Suppressor macrophage treated with lipopolysaccharide for 1 hour (primary cell): ENCODE data around the gene CROCC2.

Experiments used
- DNase-seq, 3 donors: peaks; one replicate each; pipeline ENCODE4 v3.0.0-alpha.2; 2020 to 2022

CROCC2 gene

DNA sequence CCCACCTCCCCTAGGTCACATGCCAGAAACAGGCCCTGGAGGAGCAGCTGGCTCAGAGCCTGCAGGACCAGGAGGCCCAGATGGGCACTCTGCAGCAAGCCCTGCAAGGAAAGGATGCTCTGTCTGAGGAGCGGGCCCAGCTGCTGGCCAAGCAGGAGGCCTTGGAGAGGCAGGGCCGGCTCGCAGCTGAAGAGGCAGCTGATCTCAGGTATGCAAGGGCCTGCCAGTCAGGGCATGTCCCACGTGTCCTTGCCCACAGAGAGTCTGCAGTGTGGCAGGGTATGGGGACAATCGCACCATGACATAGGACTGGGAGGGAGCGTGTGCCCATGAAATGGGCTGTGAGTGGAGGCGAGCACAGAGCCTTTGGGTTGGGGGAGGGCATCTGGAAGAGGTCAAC is 39.9 kb downstream of the CROCC2 start:
- DNase-seq = no peak

DNA sequence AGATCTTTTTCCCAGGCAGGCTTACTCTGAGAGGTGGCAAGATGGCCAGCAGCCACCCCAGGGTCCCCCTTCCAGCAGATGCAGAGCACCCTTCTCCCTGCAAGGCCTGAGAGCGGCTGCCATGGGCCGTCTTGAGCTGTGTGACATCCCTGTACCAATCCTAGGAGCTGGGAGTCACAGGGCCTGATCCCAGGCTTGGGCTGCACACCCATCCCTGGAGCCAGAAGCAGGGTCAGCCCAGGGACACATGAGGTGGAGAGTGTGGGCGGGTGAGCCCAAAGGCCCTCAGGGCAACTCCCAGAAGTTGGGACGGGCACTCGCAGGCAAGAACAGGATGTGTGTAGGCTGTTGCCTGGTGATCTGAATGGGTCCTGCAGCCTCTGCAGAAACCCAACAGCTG is 40.5 kb downstream of the CROCC2 start:
- DNase-seq = peak; percentile 78 to 86 (median 79)

DNA sequence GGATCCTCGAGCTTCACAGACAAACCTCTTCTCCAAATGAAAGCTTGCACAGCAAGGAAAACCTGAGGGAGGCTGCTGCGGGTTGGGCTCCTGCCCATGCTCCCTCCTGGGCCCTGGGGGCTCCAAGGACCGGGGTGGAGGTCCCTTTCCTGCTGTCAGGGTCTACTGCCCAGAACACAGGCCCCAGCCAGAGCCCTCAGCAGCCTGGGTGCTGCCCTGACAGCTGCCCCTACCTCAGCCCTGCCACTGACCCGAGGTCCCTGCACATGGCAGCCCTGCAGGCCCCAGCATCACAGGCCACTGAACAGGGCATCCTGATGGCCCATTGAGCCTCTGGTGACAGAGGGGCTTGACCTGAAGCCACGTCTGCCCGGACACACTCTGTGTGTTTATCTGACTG is 41.0 kb downstream of the CROCC2 start:
- no peak for DNase-seq

DNA sequence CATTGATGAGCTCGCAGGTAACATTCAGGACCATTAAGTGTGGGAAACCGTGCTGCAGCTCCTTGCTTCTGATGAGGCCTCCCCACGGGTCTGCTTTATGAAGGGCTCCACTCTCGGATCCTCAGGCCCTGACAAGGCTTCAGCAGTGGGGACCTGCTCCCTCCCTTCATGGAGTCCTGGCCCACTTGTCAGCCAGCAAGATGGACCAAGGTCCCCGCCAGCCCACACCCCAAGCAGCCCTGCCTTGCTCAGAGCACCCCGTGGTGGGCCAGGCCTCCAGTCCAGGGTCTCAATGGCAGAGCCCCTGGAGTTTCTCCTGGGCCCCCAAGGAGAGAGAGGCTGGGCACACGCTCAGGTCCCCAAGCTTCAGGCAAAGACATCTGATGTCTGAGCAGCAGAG is 41.5 kb downstream of the CROCC2 start:
- no peak for DNase-seq

DNA sequence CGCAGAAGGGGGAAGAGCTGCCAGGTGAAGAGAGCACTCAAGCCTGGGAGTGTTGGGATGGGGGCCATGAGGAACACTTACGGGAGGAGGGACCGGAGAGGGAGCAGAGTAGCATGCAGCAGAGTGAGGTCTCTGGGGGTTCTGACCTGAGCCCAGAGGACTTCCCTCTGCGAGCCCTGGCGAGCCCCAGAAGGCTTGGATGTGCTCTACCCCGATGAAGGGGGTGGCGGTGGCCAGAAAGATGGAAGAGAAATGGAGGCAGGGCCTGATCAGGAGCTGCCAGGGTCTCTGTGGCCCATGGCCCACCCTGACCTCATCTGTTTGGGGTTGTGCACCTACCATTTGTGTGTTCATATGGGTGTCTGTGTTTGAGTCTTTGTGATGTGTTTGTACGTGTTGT is 42.0 kb downstream of the CROCC2 start:
- no peak for DNase-seq

DNA sequence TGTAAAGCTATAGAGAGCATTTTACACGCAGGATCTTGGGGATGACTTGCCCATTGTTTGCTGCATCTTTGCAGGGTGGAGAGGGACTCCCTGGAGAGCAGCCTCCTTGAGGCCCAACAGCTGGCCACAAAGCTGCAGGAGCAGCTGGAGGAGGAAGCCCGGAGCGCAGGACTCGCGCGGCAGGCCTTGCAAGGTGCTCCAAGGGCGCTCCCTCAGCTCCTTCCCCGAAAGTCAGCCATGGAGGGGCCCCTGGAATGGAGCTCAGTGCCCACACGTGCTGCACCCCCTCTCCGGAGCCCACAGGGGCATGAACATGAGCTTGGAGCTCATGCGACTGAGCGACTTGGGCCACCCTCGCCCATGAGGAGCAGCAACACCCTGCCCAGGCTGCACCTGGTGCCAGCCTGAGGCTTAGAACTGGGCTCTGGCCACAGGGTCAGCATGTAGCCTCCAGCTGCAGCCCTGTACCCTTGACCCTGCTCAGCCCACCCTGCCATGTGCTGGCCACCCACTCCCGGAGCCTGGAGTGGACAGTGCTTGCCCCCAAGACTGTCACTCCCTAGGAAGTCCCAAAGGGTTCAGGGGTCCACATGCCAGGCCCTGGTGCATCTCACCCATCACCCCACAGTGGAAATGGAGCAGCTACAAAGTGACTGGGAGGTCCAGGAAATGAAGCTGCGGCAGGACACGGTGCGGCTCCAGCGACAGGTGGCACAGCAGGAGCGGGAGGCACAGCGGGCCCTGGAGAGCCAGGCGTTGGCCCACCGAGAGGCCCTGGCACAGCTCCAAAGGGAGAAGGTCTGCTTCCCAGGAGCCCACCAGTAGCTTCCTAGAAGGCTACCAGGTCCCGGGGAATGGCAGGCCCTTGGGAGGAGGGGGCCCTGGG is 43.0 kb downstream of the CROCC2 start:
- DNase-seq = no peak

DNA sequence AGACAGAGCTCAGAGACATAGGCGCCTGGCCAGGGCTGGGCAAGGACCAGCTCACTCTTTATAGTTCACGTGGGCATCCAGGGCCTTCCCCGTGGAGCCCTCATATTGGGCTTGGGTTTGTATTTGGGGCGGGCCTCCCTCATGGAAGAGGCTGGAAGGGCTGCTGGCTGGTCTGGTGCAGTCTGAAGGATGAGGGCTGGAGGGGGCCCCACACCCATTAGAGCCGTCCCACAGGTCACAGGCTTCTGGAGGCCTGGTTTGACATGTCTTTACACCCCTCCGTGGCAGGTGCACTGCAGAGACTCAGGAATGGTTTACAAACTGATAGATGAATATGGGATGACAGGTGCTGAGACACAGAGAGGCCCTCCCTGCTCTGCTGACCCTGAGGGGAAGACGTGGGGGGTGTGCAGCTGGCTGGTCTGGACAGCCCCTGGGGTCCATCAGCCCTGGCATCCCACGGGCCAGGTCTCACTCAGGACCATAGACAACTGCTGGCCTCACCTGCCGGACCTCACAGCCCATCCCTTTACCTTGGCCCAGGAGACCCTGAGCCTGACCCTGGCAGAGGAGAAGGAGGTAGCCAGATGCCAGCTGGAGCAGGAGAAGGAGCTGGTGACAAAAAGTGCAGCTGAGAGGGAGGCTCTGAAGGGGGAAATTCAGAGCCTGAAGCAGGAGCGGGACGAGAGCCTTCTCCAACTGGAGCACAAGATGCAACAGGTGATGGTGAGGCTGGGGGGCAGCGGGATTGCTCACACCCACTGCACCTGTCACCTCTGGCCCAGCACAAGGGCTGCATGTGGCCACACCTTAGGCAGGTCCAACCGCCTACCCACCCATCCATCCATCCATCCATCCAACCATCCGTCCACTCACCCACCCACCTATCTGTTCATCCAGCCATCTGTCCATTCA is 43.9 kb downstream of the CROCC2 start:
- no peak for DNase-seq

DNA sequence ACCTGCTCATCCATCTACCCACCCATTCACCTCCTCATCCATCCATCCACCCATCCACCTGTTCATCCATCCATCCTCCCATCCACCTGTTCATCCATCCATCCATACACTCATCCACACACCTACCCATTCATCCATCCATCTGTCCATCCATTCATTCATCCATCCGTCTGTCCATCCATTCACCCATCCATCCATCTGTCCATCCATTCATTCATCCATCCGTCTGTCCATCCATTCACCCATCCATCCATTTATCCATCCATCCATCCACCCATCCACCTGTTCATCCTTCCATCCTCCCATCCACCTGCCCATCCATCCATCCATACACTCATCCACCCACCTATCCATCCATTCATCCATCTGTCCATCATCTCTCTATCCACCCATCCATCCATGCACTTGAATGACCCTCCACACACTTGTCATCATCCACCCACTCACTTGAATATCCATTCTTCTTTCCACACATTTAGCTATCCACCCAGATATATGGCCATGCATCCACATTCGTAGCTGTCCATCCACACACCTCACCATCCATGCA is 45.0 kb downstream of the CROCC2 start:
- no peak for DNase-seq

DNA sequence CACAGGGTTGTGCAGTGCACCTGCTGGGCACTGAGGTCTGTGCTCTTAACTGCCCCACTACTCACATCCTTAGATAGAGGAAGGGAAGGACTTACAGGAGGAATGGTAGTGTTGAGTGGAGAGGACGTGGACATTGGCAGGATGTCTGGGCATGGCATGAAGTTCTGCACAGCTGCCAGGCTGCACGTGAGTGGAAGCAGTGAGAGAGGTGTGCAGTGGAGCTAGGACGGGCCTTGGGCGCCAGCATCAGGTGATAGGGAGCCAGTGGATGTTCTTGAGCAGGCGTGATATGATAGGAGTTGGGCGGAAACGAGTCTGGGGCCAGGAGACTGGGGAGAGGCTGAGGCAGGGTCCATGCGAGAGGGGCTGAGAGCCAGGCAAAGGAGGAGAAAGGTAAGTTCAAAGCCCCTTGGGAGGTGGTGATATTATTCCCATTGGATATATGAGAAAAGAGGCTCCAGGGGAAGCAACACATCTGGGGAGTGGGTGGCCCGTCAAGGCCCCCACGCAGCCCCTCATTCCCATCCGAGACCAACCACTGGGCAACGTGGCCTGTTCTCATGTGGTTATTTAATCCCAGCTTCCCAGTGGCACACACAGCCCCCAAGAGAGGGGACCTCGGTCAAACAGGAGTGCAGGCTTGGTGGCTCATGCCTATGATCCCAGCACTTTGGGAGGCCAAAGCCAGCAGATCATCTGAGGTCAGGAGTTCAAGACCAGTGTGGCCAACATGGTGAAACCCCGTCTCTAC is 46.5 kb downstream of the CROCC2 start:
- DNase-seq = no peak

DNA sequence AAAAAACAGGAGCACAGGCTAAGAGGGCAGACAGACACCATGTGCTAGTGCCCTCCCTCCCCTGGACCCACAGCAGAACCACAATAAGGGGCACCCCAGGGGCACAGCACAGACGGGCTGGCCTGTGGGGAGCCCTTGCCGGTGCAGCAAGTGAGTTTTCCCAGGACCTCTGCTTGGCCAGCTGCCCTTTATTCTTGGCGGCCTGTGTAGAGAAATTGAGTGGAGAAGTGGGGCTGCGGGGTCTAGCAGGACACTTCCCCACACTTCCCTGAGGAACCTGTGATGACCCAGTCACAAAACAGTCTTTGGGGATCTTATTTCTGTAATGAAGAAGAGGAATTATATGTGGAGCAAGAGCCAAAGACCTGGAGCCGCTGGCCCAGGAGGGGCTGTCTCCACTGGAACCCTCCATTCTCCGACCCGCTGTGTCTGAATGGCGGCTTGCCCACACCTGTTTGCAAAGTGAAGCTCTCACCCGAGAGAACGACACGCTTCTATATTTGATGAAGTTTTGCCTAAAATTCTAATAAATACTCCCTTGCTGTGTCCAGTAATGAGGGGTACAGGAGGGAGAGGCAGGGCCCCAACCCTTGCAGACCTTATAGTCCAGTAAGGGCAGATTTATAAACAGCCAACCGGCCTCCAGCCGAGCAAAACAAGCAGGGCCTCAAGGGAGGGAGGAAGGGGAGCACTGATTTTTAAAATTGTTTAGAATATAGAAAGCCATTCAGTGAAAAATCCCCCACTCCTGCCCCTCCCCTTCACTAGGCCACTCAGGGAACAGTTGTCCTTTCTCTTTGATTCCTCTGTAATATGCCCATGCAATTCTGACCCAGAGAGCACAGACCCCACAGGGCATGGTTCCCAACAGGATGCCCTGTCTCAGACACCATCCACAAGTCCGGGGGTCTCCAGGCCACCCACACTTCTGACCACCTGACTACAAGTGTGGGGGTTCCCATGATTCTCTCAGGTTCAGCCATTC is 47.6 kb downstream of the CROCC2 start:
- DNase-seq = no peak

DNA sequence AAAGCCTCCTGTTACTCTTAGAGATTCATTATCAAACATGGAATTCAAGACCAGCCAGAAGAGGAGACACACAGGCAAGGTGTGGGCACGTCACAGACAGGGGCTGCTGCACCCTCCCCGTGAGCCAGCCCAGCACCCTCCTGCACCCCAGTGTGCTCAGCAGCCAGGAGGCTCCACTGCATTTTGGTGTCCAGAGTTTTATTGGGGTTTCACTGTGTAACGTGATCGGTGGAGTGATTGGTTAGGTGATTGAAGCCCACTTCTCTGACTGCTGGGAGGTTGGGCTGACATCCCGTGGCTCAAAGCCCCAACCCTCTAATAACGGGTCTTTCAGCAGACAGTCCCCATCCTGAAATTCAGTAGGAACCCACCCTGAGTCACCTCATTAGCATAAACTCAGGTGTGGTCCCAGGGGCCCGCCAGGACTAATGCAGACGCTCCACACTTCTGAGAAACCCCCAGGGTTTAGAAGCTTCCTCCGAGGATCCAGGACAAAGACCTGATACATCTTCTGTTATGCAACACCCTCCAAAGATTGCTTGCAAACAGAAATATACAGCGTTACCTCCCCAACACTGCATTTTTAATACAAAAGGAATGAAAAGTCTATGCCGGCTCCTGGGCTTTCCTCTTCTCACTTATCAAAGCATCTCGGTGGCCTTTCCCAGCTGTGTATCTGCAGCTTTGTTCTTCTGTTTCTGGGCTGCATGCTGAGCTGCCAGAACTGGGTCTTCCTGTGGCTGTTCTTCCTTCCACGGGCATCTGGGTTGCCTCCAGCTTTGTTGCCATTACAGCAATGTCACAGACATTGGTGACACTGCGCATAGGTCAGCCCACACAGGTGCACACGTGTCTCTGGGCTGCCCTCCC is 48.5 kb downstream of the CROCC2 start:
- DNase-seq = no peak

DNA sequence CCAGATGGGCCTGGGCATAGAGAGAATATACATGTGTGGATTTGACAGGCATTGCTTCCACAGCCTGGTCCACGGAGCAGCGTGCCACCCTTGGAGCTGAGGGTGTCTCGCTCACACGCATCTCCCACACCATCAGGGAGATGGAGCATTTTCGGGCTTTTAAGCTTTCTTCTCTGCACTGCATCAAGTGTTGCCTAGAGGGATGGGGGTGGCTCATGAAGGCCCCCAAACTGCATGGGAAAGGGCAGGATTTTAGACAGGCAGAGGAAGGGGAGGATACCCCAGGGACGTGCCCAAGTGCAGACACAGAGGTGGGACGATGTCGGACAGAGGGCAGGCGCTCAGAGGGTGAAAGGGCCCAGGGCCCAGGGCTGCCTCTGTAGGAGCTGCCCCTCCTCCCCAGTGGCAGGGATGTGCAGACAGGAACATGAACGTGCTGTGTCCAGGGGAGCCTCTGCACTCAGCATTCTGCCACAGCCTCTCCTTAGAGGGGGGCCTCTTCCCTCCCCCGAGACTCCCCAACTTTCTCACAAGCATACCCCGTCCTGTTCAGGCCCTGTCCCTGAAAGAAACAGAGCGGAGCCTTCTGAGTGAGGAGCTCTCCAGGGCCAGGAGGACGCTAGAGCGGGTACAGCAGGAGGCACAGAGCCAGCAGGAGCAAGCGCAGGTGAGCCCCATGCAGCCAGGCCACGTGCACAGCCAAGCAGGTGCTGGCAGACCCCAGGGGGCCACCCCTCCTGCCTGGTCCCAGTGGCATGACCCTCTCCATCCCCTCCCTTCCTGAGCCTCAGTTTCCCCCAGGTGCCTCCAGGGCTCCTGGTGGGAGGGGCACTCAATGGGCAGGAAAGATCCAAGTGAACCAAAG is 49.4 kb downstream of the CROCC2 start:
- no peak for DNase-seq

DNA sequence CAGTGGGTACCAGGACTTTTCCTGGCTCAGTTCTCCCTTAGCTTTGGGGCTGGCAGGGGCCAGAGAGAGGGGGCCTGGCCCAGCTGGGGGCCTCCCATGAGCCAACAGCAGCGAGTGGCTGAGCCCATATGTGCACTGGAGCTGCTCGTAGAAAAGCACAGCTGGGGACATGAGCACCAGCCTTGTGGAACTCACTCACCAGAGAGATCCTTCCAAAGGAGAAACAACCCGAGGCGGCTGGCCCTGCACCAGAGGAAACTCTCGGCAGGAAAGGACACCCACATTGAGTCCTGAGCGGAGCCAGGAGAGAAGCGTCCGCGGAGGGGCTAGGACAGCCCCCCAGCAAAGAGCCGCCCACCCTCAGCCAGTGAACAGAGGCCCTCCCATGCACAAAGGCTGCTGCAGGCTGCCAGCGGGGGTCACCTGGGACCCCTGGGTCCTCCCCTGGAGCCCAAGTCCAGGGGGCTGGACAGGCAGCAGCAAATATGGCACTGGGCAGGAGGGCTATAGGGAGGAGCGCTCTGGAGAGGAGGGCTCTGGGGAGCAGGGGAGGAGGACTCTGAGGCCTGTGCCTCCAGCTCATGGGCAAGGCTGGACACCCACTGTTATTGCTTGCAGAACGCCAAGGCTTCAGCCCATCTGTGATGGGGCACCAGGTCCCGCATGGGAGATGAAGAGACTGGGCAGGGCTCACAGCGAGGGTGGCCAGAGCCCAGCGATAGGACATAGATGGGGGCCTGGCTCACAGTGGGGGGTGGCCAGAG is 50.2 kb downstream of the CROCC2 start:
- no peak for DNase-seq

DNA sequence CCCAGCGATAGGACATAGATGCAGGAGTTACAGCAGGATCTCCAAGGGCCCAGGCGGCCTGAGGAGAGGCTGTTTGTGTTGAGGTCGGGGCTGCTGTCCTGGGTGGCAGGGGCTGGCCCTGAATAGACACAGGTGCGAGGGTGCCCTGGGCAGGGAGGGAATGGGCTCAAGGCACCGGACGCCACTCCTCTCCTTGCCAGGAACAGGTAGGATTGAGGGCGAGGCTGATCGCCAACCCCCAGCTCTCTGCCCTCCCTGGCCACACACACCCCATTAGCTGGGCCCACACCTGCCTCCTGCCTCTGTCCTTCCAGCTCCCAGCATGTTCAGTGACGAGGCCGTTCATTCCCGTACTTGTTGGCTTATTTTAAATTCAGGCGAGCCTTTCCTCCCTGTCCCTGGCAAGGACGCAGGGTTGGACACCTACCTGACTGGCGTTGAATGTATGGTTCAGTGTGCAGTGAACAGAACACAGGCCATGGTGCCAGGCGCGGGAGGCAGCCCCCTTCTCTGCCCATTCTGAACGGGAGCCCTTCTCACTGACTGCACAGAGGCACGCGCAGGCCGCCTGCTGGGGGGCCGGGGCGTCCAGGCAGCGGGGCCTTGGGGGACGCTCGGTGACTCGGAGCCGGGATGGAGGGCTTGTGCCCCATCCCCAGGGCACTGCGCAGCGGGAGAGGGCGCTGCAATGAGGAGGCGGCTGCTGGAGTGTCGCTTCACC is 51.0 kb downstream of the CROCC2 start:
- no peak for DNase-seq

DNA sequence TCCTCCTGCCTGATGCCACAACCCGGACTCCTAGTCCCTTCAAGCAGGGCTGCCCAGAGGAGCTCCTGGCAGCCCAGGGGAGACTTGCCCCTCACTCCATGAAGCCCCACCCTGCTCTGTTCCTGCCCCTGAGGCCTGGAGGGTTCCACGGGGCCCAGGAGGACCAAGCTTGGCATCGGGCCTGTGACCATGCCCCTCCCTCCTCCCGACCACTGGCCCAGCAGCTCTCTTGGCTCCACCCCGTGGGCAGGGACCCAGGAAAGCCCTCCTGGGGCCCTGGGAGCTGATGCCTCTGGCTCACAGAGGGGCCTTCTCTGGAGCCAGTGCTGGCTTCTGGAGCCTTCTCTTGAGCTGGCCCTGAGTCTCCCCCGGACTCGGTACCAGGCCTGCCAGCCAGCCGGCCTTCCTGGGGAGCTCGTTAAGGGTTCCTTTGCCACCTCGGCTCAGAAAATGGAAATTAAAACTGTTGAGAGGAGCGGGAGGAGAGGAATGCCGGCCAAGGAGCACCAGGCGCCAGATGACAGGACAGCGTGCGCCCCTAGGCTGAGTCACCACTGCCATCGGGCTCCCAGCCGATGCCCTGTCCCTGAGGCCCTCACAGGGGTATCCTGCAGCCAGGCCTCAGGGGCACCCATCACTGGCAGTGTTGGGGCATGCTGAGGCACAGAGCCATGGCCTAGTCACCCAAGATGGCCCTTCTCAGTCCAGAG is 51.7 kb downstream of the CROCC2 start:
- no peak for DNase-seq

DNA sequence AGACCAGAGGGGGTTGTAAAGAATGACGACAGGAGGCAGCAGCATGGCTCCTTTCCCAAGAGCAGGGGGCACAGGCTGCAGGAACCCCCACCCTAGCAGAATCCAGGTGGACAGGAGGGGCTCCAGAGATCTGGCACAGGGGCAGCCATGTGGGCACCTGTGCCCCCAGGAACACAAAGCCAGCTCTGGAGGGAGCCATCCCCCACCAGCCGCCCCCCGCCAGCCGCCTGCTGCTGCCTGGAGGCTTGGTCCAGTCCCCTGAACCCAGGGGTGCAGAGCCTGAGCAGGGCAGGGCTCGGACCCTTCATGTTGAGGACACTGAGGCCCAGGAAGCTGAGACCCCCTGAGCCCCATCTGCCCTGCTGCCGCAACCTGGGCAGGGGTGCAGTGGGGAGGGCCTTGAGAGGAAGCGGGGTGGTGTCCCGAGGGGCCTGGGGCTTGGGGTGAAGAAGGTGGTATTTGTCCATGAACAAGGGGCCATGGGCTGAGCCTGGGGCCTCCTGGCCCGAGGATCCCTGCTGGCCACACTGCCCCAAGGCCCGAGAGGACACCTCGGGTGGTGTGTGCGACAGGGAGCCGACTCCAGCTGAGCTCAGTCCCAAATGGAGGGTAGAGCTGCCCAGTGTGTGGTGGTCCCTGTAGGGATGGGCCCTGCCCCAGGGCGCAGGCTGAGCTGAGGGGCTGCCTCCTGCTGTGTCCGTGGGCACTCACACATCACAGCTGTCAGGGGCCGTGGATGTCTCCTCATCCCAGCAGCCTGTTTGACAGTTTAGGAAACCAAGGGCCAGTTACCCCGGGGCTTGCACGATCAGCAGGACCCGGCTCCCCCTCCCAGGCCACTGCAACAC is 52.5 kb downstream of the CROCC2 start:
- no peak for DNase-seq
